Activated CD4-positive, alpha-beta T cell treated with anti-CD3 and anti-CD28 coated beads, Interleukin-10, Interleukin-2, amounts not matched to agents 100 ng/mL and 50 ng/mL, durations not matched to agents 16 hours and 8 hours (primary cell): ENCODE results near the gene RPRML.

ENCODE experiments used
- DNase-seq: peaks from one replicate; pipeline ENCODE4 v3.0.0-alpha.2; 2020

The RPRML gene

GRCh38 chr17:46943501-46944393 is 35.3 kb downstream of the RPRML start:
- DNase-seq: no peak

- no peak for DNase-seq
Observed at GRCh38 chr17:46943218-46943500, 35.9 kb downstream of the RPRML start.

GRCh38 chr17:46942441-46943217 is 36.4 kb downstream of the RPRML start:
- peak; percentile 63 for DNase-seq

GRCh38 chr17:46940692-46941404 is 38.2 kb downstream of the RPRML start:
- DNase-seq: peak; percentile 76

- DNase-seq: no peak
Observed at GRCh38 chr17:46935658-46936266, 43.3 kb downstream of the RPRML start.

- DNase-seq: no peak
Observed at GRCh38 chr17:46931596-46931995, 47.5 kb downstream of the RPRML start.

GRCh38 chr17:46930051-46930450 is 49.0 kb downstream of the RPRML start:
- no peak for DNase-seq

GRCh38 chr17:46929413-46929812 is 49.6 kb downstream of the RPRML start:
- DNase-seq: no peak

- DNase-seq: no peak
Observed at GRCh38 chr17:46928467-46929261, 50.4 kb downstream of the RPRML start.
